HG03025 (cell line): ENCODE data around the gene PDE7B.

Experiments
- ATAC-seq: cut with Tn5 transposase; IDR thresholded peaks from one replicate; pipeline ENCODE4 v1.9.1; 2021; ENCODE audit warnings: mild to moderate bottlenecking, moderate library complexity; ENCODE audit not compliant: unreplicated experiment, low FRiP score

The PDE7B gene

DNA sequence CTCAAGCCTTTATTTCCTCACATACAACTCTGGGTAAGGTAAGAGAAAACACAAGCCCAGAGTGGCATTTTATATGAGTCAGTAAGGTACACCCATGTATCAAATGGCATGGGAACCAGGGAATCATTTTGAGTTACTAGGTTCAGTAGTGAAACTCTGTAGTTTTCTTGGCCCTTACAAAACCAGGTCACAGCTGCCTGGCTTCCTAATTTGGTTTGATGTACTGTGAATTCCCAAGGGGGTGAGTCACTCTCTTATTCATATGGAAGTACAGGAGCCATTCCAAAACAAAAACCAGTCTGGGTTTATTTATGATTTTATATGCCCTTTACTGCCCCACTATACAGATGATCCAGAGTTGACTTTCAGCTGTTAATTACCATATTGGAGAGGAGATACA is 70.7 kb downstream of the PDE7B start:
- no peak for ATAC-seq

DNA sequence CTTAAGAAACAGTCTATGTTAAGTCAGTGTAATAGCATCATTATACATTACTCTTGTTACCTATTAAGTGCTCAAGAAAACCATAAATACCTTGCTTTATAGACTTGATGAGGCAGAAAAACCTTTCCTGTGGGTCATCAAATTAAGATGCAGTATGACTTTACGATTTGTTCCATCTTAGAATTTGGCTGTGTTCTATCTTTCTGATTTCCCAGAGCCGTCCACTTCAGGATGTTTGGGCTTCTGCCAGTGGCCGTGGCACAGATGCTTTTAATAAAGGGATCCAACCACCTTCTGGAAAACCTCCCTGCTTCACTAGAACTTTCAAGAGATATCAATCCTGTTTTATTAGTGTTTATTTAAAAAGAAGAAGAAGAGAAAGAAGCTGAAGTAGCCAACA is 71.2 kb downstream of the PDE7B start:
- ATAC-seq: no peak

DNA sequence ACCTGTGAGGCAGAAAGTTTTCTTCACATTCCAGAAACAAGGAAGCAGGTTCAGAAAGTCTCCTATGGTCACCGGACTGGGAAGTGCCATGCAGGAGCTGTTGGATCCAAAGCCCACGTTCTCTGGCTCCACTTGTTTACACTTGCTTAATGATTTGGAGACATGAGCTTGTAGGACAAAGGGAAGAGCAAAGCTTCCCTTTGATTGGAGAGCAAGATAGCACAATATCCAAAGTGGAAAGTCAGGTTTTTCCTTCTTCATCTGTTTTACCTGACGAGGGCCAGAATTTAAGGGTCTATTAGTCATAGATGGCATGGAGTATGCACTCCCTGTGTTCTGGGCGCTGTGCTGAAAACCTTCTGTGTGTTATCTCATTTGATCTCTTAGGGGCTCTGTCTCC is 81.2 kb downstream of the PDE7B start:
- ATAC-seq: no peak

DNA sequence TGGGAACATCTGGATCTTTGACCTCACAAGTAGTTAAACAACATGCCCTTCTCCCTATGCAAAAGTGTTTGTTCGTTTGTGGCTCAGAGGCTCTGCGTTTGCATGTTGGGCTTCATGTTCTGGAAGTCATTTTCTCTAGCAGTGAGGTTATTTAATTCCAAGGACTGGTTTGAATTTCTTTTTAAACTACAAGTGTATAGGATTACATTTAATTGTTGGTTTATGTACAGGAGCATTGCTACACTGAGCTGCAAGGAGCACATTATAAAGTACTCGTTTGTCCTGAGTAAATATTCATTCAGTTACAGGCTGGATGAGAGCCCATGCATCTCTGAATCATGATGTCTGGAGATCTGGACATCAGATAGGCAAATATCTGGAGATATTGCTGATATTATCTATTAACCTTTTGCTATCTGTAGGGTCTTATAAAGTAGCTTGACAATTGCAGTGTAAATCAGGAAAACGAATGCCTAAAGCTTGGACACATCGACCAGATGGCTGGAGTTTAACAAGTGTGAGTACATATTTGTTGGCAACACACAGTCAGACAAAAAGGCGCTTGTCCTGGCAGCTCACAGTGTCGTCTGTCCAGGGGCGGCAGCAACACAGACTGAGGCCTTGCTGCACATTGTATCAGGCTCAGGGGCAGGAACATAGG is 84.6 kb downstream of the PDE7B start:
- ATAC-seq: no peak

DNA sequence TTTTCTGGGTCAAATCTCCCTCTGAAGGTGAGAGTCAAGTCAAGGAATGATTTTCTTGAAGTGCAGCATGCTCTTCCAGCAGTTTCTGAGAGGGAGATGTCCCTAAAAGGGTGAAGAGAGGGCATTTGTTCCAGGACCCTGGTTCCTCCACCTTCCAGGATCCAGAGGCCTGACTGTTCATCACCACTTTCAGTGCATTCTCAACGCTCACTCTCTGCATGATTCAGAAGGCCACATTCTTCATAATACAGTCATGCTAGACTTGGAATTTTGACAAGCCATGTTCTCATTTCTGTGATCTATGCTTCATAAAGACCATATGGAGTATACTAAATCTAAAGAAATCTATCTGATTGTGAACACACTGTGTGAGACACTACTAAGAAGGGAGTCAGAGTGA is 85.1 kb downstream of the PDE7B start:
- no peak for ATAC-seq

DNA sequence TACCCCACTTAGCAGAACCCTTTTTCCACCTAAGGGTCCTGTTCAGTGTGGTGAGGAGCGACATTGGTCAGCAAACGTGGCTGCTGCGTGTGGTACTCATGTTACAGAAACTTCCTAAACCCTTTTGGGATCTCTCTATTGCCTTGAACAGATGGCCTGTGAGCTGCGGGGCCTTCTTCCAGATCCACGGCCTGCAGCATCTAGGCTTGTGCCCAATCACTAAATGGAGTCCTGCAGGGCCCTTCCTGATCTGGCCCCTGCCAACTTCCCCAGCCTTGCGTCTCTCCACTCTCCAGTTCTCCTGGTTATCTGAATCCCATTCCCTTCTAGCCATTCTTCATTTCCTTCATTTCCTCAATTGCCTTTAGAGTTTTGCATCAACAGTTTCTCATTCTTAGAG is 85.6 kb downstream of the PDE7B start:
- no peak for ATAC-seq

DNA sequence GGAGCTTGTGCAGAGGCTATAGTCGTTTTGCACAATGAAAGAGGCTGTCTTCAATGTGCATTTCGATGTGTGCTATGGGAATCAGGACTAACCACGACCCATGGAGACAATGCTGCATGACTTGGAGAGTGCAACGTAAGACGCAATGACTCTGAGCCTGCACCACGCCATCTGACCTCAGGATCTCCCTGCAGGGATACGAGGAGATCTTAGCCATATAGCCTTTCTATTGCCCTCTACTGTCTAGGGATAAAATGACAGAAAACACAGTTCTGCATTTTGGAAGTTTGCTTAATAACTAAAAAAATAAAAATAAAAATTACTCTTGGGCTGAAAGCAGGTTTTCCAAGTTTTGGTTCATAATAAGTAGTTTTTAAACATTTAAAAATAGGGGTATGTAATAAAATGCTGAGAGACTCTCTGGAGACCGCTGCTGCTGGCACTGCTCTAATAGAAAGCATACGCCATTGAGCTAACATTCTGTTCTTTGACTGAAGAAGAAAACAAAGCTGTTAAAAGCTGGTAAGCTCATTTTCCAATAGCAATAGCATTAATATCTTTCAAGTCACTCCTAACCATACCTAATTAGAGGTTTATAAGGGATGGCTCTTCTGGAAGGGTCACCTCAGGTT is 87.2 kb downstream of the PDE7B start:
- ATAC-seq: no peak

DNA sequence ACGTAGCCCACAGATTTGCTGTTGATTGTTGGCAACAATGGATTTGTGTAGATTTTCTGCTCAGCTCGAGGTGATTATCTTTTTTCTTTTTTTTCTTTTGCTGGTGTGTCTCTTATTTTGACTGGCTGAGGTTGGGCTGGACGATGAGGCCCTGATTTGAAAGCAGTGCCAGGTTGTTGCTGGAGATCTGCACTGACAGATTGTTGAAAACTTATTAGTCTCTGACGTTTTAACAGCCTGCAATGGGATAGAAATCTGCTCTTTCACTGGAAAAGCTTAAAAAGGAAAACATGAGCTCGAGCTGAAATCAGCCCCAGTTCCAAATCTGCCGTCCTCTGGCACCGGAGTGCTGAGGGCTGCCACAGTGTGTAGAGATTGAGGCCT is 87.7 kb downstream of the PDE7B start:
- no peak for ATAC-seq

DNA sequence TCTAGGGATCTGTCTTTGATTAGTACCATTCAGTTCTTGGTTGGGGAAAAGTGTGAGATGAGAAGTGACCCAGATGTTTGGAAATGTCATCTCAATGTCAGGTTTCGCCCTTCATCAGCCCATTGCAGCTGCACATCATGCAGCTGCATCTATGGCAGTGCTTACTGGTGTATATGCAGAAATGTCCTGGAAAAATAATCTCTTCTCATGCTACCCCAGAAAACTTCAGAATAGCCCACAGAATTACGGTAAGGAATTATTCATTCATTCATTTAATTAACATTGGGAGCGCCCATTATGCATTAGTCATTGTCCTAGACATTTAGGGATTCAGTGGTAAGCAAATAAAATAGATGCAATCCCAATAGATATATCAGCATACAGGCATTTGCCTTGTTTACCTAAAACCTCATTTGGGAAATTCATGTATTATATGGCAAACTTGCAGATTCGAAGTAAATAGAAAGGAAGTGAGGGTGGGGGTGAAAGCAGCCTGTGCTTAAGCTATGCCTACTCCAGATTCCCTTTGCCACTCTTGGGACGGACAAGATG is 89.2 kb downstream of the PDE7B start:
- ATAC-seq: no peak

DNA sequence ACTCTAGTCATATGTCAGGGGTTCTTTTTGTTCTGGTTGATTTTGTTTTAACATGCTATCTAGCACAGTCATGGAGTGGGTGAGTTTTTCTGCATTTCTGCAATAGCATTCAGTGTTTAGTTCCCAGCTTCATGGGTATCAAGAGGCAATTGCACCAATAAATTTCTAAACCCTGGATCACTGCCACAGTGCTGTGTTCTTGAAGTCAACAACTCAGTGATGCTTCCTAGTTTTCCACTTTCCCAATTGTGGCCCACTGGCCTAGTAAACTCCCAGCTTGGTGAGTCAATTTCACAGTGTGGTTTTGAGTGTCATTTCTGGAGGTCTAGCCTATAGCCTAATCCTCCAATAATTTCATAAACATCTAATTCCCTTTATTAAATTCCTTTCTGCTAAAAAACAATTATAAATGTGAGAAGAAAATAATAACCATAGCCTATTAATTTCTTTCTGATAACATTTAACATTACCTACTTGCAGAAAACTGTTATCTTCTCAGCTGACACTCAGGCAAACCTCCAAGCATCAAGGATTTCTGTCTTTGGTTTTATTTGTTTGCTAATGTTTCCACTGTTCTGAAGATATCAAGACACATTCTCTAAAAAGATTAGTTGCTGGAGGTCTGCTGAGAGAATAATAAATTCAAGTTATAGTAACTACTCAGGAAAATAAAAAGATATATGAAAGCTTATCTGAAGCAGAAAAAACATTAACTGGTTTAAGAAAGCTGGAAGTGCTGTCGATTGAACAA is 89.9 kb downstream of the PDE7B start:
- ATAC-seq: no peak

DNA sequence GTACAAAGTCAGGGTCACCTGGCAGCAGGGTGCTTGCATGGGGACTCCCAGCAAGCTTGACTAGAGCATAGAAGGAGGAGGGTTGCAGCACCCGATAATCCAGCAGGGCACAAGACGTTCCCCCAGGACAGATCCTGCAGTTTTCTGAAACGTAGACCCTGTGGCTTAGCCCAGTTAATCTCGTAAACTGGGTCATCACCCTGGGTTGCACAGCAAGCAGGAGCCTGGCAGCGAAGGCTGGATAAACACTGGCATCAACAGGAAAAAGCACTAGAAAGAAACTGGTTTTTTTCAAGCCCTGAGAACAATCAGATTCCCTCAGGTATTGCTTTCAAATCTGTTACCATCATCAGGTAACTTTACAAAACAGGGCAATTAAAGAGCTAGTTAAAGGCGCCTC is 92.6 kb downstream of the PDE7B start:
- ATAC-seq: no peak

DNA sequence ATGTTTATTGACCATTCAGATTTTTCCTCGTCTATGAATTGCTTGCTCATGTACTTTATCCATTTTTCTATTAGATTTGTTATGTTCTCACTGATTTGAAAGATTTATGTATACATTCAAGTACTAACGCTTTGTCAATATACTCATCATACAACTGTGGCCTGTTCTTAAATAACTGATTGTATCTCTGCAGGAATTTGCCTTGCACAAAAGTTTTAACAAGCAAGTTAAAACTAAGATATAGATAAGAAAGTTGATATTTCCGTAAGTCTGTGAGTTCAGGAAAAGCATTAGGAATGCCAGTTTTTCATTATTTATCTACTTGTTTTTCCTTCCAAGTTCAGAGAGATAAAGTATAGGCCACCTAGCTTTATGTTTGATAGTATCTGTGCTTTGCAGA is 95.2 kb downstream of the PDE7B start:
- no peak for ATAC-seq

DNA sequence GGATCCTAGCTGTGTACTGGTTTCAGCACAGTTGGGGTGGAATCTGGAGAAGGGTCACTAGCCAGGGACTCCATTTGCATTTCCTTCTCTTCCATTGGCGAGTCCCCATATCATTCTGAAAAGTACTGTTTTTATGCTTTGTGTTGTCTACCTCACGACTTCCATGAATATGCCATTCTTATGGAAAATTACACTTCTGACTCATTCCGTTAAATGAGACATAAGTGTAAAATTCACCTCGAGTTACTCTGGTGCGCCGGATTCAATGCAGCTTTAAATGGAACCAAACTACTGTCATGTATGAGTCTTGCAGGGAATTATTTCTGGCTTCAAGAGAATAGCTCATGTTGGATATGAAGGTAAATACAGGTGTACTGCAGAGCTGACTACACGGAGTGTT is 99.2 kb downstream of the PDE7B start:
- no peak for ATAC-seq

DNA sequence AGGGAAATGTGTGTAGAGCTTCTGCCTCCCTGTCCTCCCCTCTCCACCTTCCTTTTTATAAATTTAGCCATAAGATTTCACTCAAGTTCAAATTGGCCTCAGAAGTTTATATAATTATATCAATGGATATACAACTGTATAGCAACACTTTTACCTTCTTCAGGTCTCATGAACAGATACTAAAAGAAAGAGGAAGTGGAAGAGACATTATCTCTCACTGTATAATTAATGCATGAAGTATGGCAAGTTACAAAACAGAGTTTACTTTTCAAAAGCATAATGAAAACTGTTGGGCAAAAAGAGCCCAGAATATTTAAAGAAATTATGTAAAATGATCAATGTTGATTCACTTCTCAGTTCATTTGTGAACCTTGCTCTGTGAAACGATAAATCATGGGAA is 99.7 kb downstream of the PDE7B start:
- no peak for ATAC-seq

DNA sequence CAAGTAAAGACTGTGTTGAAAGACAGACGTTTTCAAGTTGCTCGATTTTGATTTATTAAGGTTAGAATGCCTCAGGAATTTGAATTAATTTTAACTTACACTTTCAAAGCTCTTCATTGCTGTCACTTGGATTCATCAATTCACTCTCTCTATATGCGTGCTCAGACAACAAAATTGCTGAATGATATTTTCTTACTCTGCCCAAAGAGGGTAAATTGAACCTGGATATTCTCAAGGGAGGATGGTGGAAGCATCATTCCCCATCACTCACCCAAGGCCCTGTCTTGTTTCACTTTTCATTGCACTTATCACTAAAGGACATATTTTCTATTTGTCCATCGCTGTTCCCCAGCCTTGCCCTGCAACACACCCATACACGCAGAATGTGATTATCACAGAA is 102.3 kb downstream of the PDE7B start:
- ATAC-seq: no peak

DNA sequence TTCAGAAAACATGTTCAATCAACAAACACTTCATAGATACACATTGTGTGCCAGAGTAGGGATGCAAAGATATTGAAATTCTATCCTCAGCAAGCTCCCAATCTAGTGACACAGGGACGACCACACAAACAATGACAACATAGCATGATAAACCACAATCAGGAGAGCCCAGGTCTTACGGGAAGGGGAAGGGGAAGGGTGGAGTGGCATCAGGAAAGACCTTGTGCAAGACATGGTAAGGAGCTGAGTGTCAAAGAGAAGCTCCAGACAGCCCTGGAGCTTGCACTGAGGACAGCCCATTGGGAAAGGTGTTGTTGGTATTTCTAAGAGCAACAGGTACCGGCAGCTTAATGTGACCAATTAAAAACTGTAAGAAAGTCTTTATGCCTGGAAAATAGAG is 103.6 kb downstream of the PDE7B start:
- no peak for ATAC-seq

DNA sequence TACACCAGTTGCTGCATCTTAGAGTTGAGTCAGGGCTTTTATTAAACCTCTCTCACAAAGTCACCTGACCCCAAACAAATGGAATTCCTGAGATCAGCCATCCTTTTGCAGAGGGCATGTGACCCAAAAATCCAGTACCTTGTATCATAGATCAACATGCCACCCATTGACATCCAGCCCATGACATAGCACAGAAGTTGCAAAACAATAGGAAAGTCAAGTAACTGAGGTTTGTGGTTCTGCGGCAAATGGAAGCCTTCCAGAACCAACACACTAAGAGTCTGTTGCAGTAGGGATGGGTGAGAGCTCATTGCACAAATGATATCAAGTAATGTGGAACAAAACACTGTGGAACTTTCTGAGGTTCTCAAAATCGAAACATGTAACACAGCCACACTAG is 111.2 kb downstream of the PDE7B start:
- no peak for ATAC-seq

DNA sequence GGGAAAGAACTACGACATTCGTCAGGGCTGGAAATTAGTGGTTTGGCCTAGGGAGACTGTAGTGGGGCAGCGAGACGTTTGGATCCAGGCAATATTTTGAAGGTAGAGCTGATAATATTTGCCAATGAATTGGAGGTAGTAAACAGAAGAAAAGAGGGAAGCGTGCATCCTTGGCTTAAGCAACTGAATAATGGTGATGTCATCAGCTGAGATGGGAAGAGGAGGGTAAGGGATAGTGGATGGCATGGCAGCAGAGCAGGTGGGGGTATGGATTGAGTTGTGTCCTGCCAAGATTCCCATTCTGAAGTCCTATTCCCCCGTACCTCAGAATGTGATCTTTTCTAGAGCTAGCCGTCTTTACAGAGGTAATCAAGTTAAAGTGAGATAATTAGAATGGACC is 119.2 kb downstream of the PDE7B start:
- no peak for ATAC-seq

DNA sequence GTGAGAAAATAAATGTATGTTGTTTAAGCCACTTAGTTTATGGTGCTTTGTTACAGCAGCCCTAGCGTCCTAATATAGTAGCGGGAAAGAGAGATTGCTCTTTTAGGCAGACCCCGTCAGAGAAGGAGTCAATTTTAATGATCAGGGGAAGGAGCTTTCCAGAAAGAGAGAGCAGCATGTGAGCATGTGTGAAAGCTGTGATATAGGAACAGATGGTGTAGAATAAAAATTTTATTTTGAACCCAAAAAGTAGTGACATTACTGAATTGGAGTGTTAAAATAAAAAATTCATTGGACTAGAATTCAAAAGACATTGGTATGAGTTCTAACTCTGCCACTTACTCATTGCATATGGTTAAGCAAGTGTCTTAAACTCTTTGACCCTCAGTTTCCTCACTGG is 119.8 kb downstream of the PDE7B start:
- ATAC-seq: no peak

DNA sequence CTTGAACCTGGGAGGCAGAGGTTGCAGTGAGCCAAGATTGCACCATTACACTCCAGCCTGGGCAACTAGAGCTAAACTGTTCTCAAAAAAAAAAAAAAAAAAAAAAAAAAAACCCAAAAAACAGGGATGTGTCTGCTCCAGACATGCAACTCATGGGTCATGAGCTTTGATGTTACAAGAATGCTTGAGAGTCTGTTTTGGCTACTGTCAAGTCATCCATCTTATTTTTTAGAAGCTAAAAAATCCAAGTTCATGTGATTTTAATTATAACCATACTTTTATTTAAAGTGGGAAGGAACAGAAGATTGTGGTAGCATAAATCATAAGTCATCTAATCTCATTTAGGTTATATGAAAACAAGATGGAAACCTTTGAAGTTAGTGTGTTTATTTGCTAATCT is 120.6 kb downstream of the PDE7B start:
- ATAC-seq: no peak

DNA sequence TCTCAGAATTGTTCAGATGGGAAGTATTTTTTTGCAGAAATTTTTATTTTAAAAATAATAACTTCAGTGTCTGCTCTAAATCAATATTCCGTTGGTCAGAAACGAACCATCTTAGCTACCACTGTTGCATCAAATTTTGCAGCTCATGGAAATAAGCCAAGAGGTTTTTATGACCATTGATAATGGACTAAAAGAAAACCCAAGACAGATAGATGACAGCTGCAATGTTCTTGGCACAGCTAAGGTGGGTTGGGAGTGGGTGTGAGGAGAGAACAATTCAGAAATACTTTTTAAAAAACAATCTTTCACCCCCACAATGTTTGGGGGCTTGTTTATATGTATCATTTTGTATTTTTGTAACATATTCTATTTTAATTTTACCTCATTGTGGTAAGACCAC is 121.1 kb downstream of the PDE7B start:
- no peak for ATAC-seq

DNA sequence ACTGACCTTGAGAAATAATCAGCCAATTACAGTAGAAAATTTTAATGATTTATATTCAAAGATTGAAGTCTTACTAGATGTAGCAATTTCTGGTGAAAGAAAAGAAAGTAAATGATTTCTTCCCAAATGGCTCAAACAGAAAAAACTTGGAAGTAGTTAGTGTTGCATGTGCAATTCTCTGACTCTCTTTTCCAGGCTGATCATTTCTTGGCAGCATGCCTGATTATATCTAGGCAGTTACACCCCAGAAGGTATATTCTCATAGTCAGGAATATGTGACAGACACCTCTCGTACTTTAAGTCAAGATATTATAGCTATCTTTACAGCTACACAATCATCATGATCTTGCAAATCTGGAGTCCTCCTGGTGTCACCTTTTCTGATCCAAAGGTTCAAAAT is 122.9 kb downstream of the PDE7B start:
- no peak for ATAC-seq
